LNCAP (cell line): ENCODE results near the gene NKX2-2.

Experiments
- TF ChIP-seq, protein P1 (sequence below): fragments of 450-650 bp; IDR thresholded peaks from 2 replicates; pipeline ENCODE4 v1.5.1; 2017; ENCODE audit warnings: mild to moderate bottlenecking

Gene NKX2-2

DNA sequence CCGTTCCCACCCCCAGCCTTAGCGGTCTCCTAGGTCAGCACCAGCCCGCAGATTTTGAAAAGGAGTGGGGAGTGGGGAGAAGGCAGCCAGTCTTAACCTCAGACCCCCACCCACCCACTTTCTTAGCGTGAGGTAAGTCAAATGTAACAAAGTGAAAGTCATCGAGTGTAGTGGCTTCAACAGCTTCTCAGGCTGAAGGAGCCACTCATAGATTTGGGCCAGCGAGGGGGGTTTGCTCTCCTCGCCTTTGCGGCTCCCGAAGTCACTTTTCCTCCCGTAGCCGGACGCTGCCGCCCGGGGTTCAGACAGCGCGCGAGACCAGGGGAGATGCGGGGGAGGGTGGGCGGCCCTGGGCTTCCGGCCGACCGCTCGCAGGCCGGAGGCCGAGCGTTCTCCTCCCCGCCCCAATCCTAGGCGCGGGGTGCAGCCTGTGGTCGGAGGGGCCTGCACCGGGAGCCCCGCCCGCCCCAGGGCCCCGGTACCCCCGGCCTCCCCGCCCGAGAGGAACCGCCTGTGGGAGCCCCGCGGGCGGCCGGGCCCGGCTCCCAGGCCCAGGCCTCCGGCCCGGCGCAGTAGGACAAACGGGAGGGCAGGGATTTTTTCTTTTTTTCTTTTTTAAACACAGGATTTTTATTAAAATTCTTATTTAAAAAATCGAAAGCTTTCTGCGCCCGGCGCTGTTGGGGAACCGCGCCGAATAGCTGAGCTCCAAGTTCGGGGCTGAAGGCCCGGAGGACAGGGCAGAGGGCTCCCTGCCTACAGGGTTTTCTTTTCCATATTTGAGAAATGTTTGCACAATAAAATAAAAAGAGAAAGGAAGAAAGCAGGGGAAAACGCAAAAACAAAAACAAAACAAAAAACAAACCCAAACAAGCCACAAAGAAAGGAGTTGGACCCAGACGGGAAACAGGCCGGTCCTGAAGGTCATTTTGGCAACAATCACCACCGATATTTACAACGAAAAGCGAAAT, 3.2 kb downstream of the NKX2-2 start:
- TF ChIP-seq, protein P1, sequence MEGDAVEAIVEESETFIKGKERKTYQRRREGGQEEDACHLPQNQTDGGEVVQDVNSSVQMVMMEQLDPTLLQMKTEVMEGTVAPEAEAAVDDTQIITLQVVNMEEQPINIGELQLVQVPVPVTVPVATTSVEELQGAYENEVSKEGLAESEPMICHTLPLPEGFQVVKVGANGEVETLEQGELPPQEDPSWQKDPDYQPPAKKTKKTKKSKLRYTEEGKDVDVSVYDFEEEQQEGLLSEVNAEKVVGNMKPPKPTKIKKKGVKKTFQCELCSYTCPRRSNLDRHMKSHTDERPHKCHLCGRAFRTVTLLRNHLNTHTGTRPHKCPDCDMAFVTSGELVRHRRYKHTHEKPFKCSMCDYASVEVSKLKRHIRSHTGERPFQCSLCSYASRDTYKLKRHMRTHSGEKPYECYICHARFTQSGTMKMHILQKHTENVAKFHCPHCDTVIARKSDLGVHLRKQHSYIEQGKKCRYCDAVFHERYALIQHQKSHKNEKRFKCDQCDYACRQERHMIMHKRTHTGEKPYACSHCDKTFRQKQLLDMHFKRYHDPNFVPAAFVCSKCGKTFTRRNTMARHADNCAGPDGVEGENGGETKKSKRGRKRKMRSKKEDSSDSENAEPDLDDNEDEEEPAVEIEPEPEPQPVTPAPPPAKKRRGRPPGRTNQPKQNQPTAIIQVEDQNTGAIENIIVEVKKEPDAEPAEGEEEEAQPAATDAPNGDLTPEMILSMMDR = no peak

DNA sequence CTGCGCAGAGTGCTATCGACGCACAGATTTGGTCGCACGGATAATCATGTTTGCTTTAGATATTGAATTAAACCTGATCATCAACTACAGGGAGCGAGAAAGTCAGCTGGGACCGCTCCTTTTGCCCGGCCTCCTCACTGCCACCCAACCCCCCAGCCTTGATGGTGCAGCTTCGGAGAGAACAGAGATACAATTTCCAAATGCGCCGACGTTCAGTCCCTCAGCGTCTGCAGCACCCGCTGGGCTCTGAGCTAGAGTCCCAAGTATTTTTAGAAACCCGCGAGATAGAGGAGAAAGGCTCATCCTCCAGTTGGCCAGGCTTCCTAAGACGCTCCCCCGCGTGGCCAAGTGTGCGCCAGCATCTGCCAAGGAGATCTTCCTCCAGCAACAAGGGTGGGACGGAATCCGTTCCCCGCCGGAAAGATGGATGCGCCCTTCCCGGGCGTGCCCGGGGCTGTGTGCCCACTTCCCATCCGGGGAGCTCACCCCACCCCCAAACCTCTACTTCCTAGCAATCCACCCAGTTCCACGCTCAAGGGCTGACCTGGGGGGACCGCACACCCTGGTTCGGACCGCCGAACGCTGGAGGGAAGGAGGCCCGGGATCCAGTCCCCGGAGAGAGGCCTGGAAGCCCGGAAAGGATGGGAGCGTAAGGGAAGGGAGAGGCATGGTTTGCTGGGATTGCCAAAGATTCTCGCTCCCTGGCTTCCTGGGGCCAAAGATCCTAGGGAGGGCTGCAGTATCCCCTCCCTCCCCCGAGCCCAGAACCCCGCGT, 4.1 kb downstream of the NKX2-2 start:
- TF ChIP-seq, protein P1 = no peak

DNA sequence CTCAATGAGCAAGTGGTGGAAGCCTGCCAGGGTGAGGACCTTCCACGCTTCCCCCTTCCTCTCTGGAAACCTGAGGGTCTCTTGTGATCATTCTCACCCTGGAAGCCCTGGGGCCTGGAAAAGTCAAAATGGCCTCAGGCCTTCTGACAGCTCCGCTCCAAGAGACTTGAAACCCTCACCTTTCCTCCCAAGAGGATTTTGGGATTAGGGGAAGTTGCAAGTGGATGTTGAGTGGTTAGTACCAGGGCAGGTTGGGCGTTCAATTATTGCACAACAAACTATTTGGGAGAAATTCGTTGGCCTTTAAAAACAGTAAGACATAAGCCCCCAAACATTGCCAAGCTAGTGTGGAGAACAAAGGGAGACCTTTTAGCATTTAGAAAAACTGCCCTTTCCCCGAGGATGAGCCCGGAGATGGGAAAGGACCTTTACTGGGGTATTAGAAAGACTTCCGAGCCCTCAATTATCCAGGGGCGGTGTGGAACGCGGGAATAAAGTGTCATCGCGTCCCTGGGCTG, 4.7 kb downstream of the NKX2-2 start:
- TF ChIP-seq, protein P1 = no peak

DNA sequence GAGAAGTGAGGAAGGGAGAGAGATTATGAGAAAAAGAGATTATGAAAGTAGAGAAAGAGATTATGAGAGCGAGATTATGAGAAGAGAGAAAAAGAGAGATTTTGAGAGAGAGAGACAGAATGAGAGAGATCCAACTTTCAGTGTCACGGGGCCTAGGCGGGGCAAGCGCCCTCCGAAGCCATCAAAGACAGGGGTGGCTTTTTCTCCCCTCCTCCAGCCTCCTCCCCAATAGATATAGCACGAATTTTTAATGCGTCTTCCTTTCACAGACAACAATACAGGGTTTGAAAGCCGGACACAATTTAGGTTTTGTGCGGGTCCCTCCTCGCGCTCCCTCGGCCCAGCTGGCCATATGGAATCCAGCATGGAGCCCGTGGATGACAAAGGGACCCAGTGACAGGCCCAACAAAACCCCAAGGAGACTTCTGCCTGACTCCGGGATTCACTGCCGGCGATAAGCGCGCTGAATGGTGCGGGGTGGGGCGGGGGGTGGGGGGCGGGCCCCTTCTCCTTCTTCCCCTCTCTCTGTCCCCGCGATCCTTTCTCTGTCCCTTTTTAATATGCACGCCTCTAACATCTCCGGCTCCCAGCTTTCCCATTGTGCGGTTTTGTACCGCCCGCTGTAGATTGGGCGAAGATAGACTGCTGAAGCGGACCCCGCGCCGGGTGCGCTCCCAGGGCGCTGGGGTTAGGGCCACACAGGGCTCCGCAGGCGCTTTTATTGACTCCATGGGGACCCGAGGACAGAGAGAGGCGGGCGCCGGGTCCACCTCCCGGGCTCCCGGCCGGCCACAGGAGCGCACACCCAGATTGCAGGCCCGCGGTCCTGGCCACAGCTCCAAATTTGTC, 5.4 kb downstream of the NKX2-2 start:
- TF ChIP-seq, protein P1 = no peak

DNA sequence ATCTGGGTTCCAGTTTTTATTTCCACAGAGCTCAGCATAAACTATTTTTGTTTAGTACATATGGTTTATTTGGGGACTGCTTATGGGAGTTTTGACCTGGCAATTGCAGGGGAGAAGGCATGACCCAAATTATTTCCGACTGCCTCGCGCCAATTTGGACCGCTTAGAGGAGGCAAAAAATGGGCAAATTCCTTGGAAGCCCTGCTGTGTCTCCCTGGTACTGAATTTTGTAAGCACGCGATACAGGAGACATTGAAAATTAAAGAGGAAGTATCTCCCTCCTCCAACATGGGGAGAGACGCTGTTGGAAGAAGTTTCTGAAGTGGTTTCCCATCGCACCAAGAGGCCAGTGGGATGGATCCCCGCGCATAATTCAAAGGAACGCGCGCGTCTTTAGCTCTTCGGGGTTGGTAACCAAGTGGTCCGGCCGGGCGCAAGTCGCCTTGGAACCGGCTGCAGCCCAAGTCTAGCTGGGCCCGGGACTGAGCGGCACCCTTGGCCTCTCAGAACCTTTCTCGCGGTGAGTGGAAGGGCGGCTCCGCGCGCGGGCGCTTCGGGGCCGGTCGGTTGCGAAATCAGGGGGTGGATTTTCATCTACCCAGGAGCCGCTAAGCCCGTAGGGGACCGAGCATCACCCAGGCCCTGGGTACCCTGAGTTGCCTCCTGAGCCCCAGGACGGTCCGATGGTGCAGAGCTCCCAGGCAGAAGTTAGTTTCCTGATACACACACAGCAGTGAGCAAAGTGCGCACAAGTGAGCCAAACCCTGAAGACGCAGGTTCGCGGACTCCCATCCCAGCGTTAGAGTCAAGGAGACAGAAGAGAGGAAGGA, 6.2 kb downstream of the NKX2-2 start:
- TF ChIP-seq, protein P1 = no peak

DNA sequence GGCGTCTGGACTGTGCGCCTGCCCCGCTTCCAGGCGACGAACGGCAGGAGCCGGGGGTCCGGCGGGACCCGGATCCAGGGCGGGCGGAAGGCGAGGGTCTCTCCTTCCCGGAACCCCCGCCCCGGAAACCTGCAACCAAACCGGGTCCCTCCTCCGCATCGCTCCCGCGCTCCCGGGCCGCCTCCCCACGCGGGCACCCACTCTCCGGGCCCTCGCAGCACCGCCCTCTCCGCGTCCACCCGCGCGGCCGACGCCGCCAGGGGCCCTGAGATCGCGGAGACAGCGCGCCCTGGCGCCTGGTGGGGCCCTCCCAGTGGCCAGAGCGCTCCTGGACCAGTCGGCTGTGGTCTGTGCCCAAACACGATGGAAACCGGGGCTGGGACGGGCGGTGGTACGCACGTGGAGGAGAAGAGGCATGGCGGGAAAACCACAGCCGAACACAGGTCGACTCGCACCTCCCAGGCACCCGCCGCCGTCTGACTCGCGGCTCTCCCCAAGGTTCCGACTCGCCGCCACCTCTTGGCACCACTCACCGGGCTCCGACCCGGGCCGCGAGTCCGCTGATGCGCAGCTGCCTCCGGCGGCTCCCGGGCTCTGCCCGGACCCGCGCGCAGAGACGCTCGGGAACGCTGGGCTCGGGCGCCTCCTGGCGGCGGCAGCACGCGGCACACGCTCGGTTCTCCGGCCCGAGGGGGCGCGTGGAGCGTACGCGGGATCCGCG, 7.9 kb downstream of the NKX2-2 start:
- TF ChIP-seq, protein P1 = peak; percentile 97
